Liver (tissue), 9 donors: ENCODE measurements around the gene NDUFAF5. TPM values are rescaled to one million over a fixed set of nuclear protein-coding genes. Genes with fewer than 3 reads are reported as not detected.

ENCODE experiments used
- DNase-seq: peaks from one replicate; pipeline ENCODE4 v3.0.0-alpha.2; 2017; ENCODE audit warnings: low spot score
- H3K27ac ChIP-seq, 2 donors: one replicate each; pipeline ENCODE4 v1.7.0; 2013; ENCODE audit warnings: inconsistent platforms in 2 of 2, low read length in 2 of 2, control low read depth in 1 of 2, low read depth in 1 of 2, mild to moderate bottlenecking in 1 of 2
- H3K27me3 ChIP-seq, 4 donors: one replicate each; pipeline versions ENCODE4 v1.6.1 to v1.7.0; 2013; ENCODE audit warnings: low read length in 3 of 4, inconsistent platforms in 1 of 4, mild to moderate bottlenecking in 1 of 4, moderate library complexity in 1 of 4; ENCODE audit not compliant: control insufficient read depth in 4 of 4, insufficient read depth in 4 of 4
- H3K36me3 ChIP-seq, 4 donors: one replicate each; pipeline versions ENCODE4 v1.6.1 to v1.7.0; 2013; ENCODE audit warnings: low read length in 3 of 4, mild to moderate bottlenecking in 3 of 4, low read depth in 1 of 4, moderate library complexity in 1 of 4; ENCODE audit not compliant: control insufficient read depth in 4 of 4, insufficient read depth in 3 of 4
- H3K4me1 ChIP-seq, 4 donors: one replicate each; pipeline versions ENCODE4 v1.6.1 to v1.7.0; 2013; ENCODE audit warnings: low read length in 3 of 4, mild to moderate bottlenecking in 3 of 4, moderate library complexity in 1 of 4; ENCODE audit not compliant: control insufficient read depth in 4 of 4, insufficient read depth in 4 of 4
- H3K4me3 ChIP-seq, 3 donors: one replicate each; pipeline versions ENCODE4 v1.6.1 to v1.7.0; 2013; ENCODE audit warnings: low read length in 3 of 3, control low read depth in 1 of 3, low read depth in 1 of 3, mild to moderate bottlenecking in 1 of 3
- H3K9ac ChIP-seq, 2 donors: one replicate each; pipeline ENCODE4 v1.7.0; 2013; ENCODE audit warnings: low read length in 2 of 2, mild to moderate bottlenecking in 2 of 2, moderate library complexity in 2 of 2, control low read depth in 1 of 2, low read depth in 1 of 2
- H3K9me3 ChIP-seq, 4 donors: one replicate each; pipeline versions ENCODE4 v1.6.1 to v1.7.0; 2013; ENCODE audit warnings: low read length in 3 of 4; ENCODE audit not compliant: control insufficient read depth in 4 of 4
- EGR1 ChIP-seq, 2 donors: IDR thresholded peaks; 2 replicates each; pipeline ENCODE4 v1.6.1; 2016 to 2018; ENCODE audit warnings: antibody characterized with exemption in 2 of 2, low read depth in 2 of 2
- FOXA1 ChIP-seq: IDR thresholded peaks from 2 replicates; pipeline ENCODE4 v1.6.1; 2016; ENCODE audit warnings: antibody characterized with exemption
- FOXA2 ChIP-seq: IDR thresholded peaks from 2 replicates; pipeline ENCODE4 v1.6.1; 2016; ENCODE audit warnings: antibody characterized with exemption
- GABPA ChIP-seq, 2 donors: IDR thresholded peaks in 1 of 2; conservative IDR thresholded peaks in 1 of 2; 2 replicates each; pipeline ENCODE4 v1.6.1; 2016; ENCODE audit warnings: antibody characterized with exemption in 2 of 2, mild to moderate bottlenecking in 1 of 2, moderate library complexity in 1 of 2
- HNF4A ChIP-seq, 2 donors: conservative IDR thresholded peaks; 2 replicates each; pipeline ENCODE4 v1.6.1; 2016; ENCODE audit warnings: antibody characterized with exemption in 2 of 2, mild to moderate bottlenecking in 2 of 2
- HNF4G ChIP-seq: IDR thresholded peaks from 2 replicates; pipeline ENCODE4 v1.6.1; 2016; ENCODE audit warnings: antibody characterized with exemption
- JUND ChIP-seq, 2 donors: IDR thresholded peaks; 2 replicates each; pipeline ENCODE4 v1.6.1; 2016; ENCODE audit warnings: antibody characterized with exemption in 2 of 2
- NR2F2 ChIP-seq: IDR thresholded peaks from 2 replicates; pipeline ENCODE4 v1.6.1; 2016; ENCODE audit warnings: antibody characterized with exemption
- RAD21 ChIP-seq, 2 donors: IDR thresholded peaks; 2 replicates each; pipeline ENCODE4 v1.6.1; 2016; ENCODE audit warnings: antibody characterized with exemption in 2 of 2, mild to moderate bottlenecking in 2 of 2
- RXRA ChIP-seq, 2 donors: IDR thresholded peaks; 2 replicates each; pipeline ENCODE4 v1.6.1; 2017 to 2018; ENCODE audit warnings: antibody characterized with exemption in 2 of 2, mild to moderate bottlenecking in 1 of 2
- SP1 ChIP-seq: IDR thresholded peaks from 2 replicates; pipeline ENCODE4 v1.6.1; 2018; ENCODE audit warnings: antibody characterized with exemption, mild to moderate bottlenecking
- TAF1 ChIP-seq: conservative IDR thresholded peaks from 2 replicates; pipeline ENCODE4 v1.6.1; 2016; ENCODE audit warnings: antibody characterized with exemption, mild to moderate bottlenecking
- YY1 ChIP-seq: IDR thresholded peaks from 2 replicates; pipeline ENCODE4 v1.6.1; 2016; ENCODE audit warnings: antibody characterized with exemption, mild to moderate bottlenecking
- WGBS: extraction: QIAGEN DNeasy Blood & Tissue Kit; methylation state at CpG from one replicate; pipeline ENCODE4 v1.1.7; 2013; 5-methylcytosine and 5-hydroxymethylcytosine counted together
- polyA plus RNA-seq, 2 donors: library from polyadenylated mRNA; stranded (reverse) in 1 of 2; unstranded in 1 of 2; fragments of 200-250 nt in 1 of 2; fragments of >200 nt in 1 of 2; fragmentation: Nextera tagmentation in 1 of 2; extraction: Ambion mirVana in 1 of 2; gene quantifications; one replicate each; pipeline versions ENCODE4 v1.2.1 to v1.2.3, GENCODE V29; 2013 to 2015
- total RNA-seq, 2 donors: library from RNA; depleted of rRNA; stranded (reverse); fragments of >200 nt; gene quantifications; one replicate each; pipeline ENCODE4 v1.2.3, GENCODE V29; 2014
- TF ChIP-seq, protein P1 (sequence below): fragments of 150-350 bp; IDR thresholded peaks from 2 replicates; pipeline ENCODE4 v1.5.1; 2017; ENCODE audit warnings: improper control_type of control experiment, low read depth, low read length; ENCODE audit not compliant: missing input control
- TF ChIP-seq, protein P2 (sequence below): IDR thresholded peaks from 2 replicates; pipeline ENCODE4 v1.6.1; 2016; ENCODE audit warnings: antibody characterized with exemption
- TF ChIP-seq, protein P3 (sequence below): IDR thresholded peaks from 2 replicates; pipeline ENCODE4 v1.6.1; 2016; ENCODE audit warnings: antibody characterized with exemption
- TF ChIP-seq, protein P4 (sequence below): IDR thresholded peaks from 2 replicates; pipeline ENCODE4 v1.6.1; 2016; ENCODE audit warnings: antibody characterized with exemption
- TF ChIP-seq, protein P5 (sequence below): IDR thresholded peaks from 2 replicates; pipeline ENCODE4 v1.6.1; 2016; ENCODE audit warnings: antibody characterized with exemption, mild to moderate bottlenecking
- donor health status: healthy.
- donor health status: healthy.
- donor health status: healthy.
- donor health status: healthy.
- donor health status: healthy.

Gene NDUFAF5
- total and polyA plus RNA-seq, 4 donors = 6.6 to 15.9 (median 12.3) TPM

DNA sequence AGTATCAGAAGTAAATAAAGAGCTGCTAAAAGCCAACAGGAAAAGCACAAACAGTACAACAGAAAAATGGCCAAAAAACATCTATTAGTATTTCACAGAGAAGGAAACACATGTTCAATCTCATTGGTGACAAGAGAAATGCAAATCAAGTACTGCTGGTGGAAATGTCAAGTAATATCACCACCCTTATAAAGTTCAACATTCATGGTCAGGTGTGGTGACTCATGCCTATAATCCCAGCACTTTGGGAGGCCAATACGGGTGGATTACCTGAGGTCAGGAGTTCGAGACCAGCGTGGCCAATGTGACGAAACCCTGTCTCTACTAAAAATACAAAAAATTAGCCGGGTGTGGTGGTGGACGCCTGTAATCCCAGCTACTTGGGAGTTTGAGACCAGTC is 42.9 kb upstream of the NDUFAF5 start:
- H3K9me3 ChIP-seq = no peaks in the 10 kb centered on the region
- 90% methylated on average over 6 of the region's 6 CpGs for WGBS
- no peak overlapping the region for H3K4me3 ChIP-seq
- no peaks in the 10 kb centered on the region for H3K4me1 ChIP-seq
- H3K36me3 ChIP-seq = peaks cover 0 to 8% (median 4%) of the 10 kb centered on the region in 4 donors
- no peak for DNase-seq
- H3K9ac ChIP-seq = no peak overlapping the region
- no peak for TF ChIP-seq YY1
- TF ChIP-seq, protein P1, sequence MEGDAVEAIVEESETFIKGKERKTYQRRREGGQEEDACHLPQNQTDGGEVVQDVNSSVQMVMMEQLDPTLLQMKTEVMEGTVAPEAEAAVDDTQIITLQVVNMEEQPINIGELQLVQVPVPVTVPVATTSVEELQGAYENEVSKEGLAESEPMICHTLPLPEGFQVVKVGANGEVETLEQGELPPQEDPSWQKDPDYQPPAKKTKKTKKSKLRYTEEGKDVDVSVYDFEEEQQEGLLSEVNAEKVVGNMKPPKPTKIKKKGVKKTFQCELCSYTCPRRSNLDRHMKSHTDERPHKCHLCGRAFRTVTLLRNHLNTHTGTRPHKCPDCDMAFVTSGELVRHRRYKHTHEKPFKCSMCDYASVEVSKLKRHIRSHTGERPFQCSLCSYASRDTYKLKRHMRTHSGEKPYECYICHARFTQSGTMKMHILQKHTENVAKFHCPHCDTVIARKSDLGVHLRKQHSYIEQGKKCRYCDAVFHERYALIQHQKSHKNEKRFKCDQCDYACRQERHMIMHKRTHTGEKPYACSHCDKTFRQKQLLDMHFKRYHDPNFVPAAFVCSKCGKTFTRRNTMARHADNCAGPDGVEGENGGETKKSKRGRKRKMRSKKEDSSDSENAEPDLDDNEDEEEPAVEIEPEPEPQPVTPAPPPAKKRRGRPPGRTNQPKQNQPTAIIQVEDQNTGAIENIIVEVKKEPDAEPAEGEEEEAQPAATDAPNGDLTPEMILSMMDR = no peak
- TF ChIP-seq, protein P2, sequence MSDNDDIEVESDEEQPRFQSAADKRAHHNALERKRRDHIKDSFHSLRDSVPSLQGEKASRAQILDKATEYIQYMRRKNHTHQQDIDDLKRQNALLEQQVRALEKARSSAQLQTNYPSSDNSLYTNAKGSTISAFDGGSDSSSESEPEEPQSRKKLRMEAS = no peak
- TF ChIP-seq, protein P3, sequence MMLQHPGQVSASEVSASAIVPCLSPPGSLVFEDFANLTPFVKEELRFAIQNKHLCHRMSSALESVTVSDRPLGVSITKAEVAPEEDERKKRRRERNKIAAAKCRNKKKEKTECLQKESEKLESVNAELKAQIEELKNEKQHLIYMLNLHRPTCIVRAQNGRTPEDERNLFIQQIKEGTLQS = no peak
- TF ChIP-seq, protein P4, sequence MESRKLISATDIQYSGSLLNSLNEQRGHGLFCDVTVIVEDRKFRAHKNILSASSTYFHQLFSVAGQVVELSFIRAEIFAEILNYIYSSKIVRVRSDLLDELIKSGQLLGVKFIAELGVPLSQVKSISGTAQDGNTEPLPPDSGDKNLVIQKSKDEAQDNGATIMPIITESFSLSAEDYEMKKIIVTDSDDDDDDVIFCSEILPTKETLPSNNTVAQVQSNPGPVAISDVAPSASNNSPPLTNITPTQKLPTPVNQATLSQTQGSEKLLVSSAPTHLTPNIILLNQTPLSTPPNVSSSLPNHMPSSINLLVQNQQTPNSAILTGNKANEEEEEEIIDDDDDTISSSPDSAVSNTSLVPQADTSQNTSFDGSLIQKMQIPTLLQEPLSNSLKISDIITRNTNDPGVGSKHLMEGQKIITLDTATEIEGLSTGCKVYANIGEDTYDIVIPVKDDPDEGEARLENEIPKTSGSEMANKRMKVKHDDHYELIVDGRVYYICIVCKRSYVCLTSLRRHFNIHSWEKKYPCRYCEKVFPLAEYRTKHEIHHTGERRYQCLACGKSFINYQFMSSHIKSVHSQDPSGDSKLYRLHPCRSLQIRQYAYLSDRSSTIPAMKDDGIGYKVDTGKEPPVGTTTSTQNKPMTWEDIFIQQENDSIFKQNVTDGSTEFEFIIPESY = no peak
- no peak for TF ChIP-seq HNF4A (conservative IDR thresholded peaks at IDR 0.05)
- no peak overlapping the region for H3K27ac ChIP-seq
- no peaks in the 10 kb centered on the region for H3K27me3 ChIP-seq

DNA sequence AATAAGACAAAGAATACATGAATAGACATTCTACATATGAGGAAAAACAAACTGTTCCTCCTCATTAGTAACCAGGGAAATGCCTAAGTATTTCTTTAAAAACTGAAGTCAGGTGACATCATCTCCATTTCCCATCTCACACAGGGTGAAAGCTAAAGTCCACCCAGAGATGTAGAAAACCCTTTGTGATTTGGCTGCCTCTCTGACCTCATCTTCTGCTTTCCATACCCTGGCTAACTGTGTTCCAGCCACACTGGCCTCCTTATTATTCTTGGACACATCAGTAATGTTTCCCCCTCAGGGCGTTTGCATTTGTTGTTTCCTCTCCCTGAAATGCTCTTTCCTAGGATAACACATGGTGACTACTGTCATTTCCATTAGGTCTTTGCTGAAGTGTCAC is 40.5 kb upstream of the NDUFAF5 start:
- Histone ChIP-seq H3K27me3 (no peaks in the 10 kb centered on the region), H3K4me3 (no peak overlapping the region), H3K9ac (no peak overlapping the region), H3K27ac (no peak overlapping the region), H3K9me3 (no peaks in the 10 kb centered on the region), H3K36me3 (peaks cover 0 to 8% (median 2%) of the 10 kb centered on the region in 4 donors), H3K4me1 (no peaks in the 10 kb centered on the region)
- WGBS = 82% methylated on average over 1 of the region's 1 CpG
- no peak for TF ChIP-seq GABPA (IDR thresholded peaks at IDR 0.05 in 1 of 2, conservative IDR thresholded peaks at IDR 0.05 in 1 of 2)
- TF ChIP-seq HNF4G = no peak
- no peak for TF ChIP-seq RAD21 (IDR thresholded peaks at IDR 0.05)
- TF ChIP-seq, protein P5, sequence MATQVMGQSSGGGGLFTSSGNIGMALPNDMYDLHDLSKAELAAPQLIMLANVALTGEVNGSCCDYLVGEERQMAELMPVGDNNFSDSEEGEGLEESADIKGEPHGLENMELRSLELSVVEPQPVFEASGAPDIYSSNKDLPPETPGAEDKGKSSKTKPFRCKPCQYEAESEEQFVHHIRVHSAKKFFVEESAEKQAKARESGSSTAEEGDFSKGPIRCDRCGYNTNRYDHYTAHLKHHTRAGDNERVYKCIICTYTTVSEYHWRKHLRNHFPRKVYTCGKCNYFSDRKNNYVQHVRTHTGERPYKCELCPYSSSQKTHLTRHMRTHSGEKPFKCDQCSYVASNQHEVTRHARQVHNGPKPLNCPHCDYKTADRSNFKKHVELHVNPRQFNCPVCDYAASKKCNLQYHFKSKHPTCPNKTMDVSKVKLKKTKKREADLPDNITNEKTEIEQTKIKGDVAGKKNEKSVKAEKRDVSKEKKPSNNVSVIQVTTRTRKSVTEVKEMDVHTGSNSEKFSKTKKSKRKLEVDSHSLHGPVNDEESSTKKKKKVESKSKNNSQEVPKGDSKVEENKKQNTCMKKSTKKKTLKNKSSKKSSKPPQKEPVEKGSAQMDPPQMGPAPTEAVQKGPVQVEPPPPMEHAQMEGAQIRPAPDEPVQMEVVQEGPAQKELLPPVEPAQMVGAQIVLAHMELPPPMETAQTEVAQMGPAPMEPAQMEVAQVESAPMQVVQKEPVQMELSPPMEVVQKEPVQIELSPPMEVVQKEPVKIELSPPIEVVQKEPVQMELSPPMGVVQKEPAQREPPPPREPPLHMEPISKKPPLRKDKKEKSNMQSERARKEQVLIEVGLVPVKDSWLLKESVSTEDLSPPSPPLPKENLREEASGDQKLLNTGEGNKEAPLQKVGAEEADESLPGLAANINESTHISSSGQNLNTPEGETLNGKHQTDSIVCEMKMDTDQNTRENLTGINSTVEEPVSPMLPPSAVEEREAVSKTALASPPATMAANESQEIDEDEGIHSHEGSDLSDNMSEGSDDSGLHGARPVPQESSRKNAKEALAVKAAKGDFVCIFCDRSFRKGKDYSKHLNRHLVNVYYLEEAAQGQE = no peak
- TF ChIP-seq, protein P2 = no peak
- TF ChIP-seq NR2F2 = no peak
- TF ChIP-seq, protein P3 = no peak
- TF ChIP-seq HNF4A (conservative IDR thresholded peaks at IDR 0.05) = no peak
- no peak for TF ChIP-seq JUND (IDR thresholded peaks at IDR 0.05)
- TF ChIP-seq FOXA1 = no peak
- TF ChIP-seq EGR1 (IDR thresholded peaks at IDR 0.05; ENCODE audit: low read depth in 2 of 2) = no peak
- no peak for TF ChIP-seq YY1
- TF ChIP-seq FOXA2 = no peak
- TF ChIP-seq, protein P4 = no peak
- no peak for TF ChIP-seq TAF1
- TF ChIP-seq, protein P1 = no peak
- no peak for TF ChIP-seq RXRA (IDR thresholded peaks at IDR 0.05)
- TF ChIP-seq SP1 = no peak
- DNase-seq = no peak
